GM18867 (cell line): ENCODE results near the gene JPH2.

Experiments
- ATAC-seq: cut with Tn5 transposase; IDR thresholded peaks from one replicate; pipeline ENCODE4 v1.9.1; 2021; ENCODE audit warnings: mild to moderate bottlenecking, moderate library complexity; ENCODE audit not compliant: unreplicated experiment

Gene JPH2

GRCh38 chr20:44065401-44066340, 121.3 kb downstream of the JPH2 start:
- no peak for ATAC-seq

- ATAC-seq = no peak
These were observed 122.2 kb downstream of the JPH2 start for GRCh38 chr20:44064501-44065400.
